Midbrain (tissue), 1 donor: ENCODE measurements around the gene ABCC1.
"Not testable (repeated sequence)": the region's sequence is repeated elsewhere in the genome, so short reads cannot be mapped to it uniquely, and the experiment has no call there.

Source experiments
- DNase-seq: peaks from one replicate; lab custom pipeline; 2025; lab: John Stamatoyannopoulos, UW

ABCC1 gene

DNA sequence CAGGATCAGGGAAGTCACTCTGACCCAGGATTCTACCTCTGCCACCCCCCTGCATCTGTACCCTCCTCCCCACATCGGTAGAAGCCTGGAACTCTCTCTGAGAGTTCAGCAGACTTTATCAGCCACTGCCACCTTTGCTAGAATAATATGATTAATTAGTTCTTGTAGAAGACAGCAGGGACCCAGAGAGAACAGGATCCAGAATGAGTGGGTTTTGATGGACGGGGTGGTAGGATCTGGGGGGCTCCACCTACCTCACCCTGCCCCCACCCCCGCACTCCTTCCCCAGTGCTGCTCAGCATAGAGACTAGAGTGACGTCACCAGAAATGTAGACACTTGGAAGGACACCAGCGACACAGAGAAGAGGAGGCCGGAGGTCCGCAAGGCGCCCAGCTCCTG lies 240.4 kb downstream of the ABCC1 start:
- DNase-seq = no peak

DNA sequence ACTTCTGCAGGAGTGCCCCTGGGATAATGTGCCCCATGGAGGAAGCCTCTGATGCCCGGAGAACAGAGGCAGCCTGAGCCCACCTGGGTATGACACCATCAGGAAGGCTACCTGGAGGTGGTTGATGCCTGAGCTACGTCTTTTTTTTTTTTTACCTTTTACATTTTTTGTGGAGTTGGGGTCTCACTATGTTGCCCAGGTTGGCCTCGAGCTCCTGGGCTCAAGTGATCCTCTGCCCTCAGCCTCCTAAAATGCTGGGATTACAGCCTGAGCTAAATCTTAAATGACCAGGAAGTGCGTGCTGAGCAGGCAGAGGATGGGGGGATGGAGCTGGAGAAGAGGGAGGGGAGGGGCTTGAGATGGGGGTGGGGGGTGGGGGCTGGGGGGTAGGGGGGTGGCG lies 241.1 kb downstream of the ABCC1 start:
- no peak for DNase-seq

DNA sequence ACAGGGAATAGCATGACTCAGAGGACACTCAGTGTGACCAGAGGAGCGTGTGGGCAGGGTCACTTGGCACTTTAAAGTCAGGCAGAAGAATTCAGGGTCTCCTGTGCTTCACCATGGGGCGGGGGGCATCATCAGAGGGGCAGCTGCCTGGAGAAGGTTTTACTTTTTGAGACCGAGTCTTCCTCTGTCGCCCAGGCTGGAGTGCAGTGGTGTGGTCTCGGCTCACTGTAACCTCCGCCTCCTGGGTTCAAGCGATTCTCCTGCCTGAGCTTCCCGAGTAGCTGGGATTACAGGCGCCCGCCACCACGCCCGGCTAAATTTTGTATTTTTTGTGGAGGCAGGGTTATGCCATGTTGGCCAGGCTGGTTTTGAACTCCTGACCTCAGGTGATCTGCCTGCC lies 241.6 kb downstream of the ABCC1 start:
- not testable (repeated sequence) for DNase-seq

DNA sequence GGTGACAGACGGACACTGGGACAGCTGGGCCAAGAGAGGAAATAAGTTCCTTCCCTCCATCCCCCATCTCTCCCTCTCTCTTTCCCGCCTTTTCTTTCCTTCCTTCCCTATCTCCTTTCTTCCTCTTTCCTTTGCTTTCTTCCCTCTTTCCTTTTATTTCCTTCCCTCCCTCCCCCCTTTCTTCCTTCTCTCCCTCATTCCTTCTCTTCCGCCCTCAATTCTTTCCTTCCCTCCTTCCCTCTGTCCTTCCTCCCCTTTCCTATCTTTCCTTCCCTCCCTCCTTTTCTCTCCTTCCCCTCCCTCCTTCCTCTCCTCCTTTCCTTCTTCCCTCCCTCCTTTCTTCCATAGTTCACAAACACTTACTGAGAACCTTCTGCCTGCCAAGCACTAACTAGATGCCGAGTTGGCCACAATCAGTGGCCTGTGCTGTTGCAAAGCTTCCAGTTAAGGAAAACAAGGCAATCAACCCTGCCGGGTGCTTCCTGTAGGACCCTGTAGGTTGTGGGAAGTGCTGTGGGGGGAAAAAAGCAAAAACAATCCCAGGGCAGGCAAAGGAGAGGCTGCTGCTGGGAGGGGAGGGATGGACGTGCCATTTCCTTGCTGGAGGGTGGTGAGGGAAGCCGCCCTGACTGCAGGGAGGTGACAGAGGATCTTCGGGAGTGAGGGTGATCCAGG lies 242.2 kb downstream of the ABCC1 start:
- no peak for DNase-seq
